Mesodermal cell (in vitro differentiated cells): ENCODE measurements around the gene HOXB6. TPM values are rescaled to one million over a fixed set of nuclear protein-coding genes. Genes with fewer than 3 reads are reported as not detected.
A peak's percentile ranks its signal among the peaks of the same experiment; 100 is the strongest.

Experiments used
- H3K27ac ChIP-seq: 2 replicates; pipeline ENCODE4 v1.7.0; 2013; ENCODE audit warnings: mild to moderate bottlenecking, low read depth, low read length, moderate library complexity; ENCODE audit not compliant: severe bottlenecking
- H3K36me3 ChIP-seq: 2 replicates; pipeline ENCODE4 v1.7.1; 2013; ENCODE audit warnings: mild to moderate bottlenecking, low read length, moderate library complexity; ENCODE audit not compliant: control insufficient read depth, insufficient read depth
- H3K4me1 ChIP-seq: one replicate; pipeline ENCODE4 v1.7.1; 2013; ENCODE audit warnings: mild to moderate bottlenecking, low read length; ENCODE audit not compliant: insufficient read depth, control insufficient read depth, poor library complexity, severe bottlenecking
- H3K4me3 ChIP-seq: 2 replicates; pipeline ENCODE4 v1.7.0; 2013; ENCODE audit warnings: low read length, control low read depth, mild to moderate bottlenecking; ENCODE audit not compliant: insufficient read depth, poor library complexity, severe bottlenecking; ENCODE audit errors: extremely low read depth
- H3K9me3 ChIP-seq: 2 replicates; pipeline ENCODE4 v1.7.1; 2013; ENCODE audit warnings: mild to moderate bottlenecking, low read length, moderate library complexity; ENCODE audit not compliant: control insufficient read depth
- WGBS, 2 experiments: methylation state at CpG; one replicate each; pipeline ENCODE4 v1.1.5; 2013; ENCODE audit warnings: missing lambda C conversion rate in 2 of 2; ENCODE audit not compliant: insufficient coverage in 2 of 2; 5-methylcytosine and 5-hydroxymethylcytosine counted together
- polyA plus RNA-seq, 2 experiments: library from polyadenylated mRNA; stranded (reverse); fragments of 50-300 nt; gene quantifications; one replicate each; pipeline ENCODE4 v1.2.3, GENCODE V29; 2013

HOXB6 gene
- 38.9 TPM for polyA plus RNA-seq (2013, experiment 1 of 2)
- 49.8 TPM for polyA plus RNA-seq (2013, experiment 2 of 2)

DNA sequence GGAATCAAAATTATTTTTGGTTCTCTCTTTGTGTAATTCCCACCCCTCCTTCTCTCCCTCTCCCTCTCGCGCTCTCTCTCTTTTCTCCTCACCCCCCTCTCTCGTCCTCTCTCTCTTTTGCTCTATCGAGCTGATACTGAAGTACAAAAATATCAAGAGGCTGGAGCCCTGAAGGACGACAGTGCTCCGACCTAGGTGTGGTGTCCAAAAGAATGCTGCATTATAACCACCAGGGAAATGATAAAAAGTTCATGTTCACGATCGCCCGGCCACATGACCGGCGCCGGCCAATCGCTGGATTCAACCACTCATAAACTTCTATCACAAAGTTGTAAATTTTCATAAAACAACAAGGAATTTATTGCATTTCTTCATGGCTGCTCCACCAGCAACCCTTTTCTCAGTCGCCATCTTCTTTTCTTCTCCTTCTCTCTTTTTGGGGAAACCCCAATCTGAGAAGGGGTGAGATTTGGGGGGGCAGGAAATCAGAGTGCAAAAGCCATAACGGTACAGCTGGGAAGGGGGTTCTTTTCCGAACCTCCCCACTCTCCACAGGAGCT lies at the start of gene HOXB6:
Gene HOXB6 (minus strand): TSS at position 217 of the 560 bp plus-strand sequence. CDS start 6,836 bp downstream, outside the sequence.
- 15% methylated on average over 11 to 13 of the region's 16 CpGs for WGBS, 2 experiments
- Histone ChIP-seq H3K9me3 (no peaks in the 10 kb centered on the region), H3K4me1 (peaks cover 12% of the 10 kb centered on the region), H3K36me3 (no peaks in the 10 kb centered on the region), H3K27ac (peak within 1 kb of the TSS; percentile 73), H3K4me3 (peak within 1 kb of the TSS; percentile 33)

DNA sequence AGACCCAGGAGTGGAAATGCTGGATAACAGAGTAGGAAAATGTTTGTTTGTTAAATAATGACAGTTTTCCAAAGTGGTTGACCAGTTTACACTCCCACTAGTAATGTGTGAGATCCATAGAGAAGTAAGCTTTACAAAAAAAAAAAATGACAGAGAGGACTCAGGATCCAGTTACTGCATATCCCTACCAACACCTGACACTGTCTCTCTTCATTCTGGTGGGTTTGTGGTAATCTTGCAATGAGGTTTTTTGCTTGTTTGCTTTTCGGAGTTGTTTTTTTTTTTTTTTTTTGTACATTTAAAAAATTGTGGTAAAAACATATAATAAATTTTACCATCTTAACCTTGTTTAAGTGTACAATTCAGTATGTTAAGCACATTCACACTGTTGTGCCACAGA lies 45.0 kb upstream of the HOXB6 start:
- Histone ChIP-seq H3K9me3 (no peaks in the 10 kb centered on the region), H3K4me1 (peaks cover 12% of the 10 kb centered on the region), H3K27ac (no peak overlapping the region), H3K36me3 (no peaks in the 10 kb centered on the region), H3K4me3 (no peak overlapping the region)
- WGBS, 2 experiments = no CpG with 5 or more reads among the region's 1 CpG

DNA sequence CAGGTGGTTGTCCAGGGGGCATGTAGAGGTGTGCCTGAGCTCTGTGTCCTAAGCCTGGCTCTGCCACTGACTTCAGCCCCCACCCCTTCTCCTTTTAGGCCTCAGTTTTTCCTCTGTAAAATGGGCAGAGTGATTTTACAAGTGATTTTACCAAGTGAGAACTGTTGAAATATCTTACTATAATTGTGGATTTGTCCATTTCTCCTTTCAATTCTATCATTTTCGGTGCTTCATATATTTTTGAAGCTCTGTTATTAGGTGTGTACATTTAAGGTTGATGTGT lies 43.1 kb upstream of the HOXB6 start:
- Histone ChIP-seq H3K4me3 (peak overlapping the region; percentile 44), H3K27ac (no peak overlapping the region), H3K9me3 (no peaks in the 10 kb centered on the region), H3K4me1 (peaks cover 19% of the 10 kb centered on the region), H3K36me3 (no peaks in the 10 kb centered on the region)
- WGBS, 2 experiments = no CpG with 5 or more reads among the region's 1 CpG

DNA sequence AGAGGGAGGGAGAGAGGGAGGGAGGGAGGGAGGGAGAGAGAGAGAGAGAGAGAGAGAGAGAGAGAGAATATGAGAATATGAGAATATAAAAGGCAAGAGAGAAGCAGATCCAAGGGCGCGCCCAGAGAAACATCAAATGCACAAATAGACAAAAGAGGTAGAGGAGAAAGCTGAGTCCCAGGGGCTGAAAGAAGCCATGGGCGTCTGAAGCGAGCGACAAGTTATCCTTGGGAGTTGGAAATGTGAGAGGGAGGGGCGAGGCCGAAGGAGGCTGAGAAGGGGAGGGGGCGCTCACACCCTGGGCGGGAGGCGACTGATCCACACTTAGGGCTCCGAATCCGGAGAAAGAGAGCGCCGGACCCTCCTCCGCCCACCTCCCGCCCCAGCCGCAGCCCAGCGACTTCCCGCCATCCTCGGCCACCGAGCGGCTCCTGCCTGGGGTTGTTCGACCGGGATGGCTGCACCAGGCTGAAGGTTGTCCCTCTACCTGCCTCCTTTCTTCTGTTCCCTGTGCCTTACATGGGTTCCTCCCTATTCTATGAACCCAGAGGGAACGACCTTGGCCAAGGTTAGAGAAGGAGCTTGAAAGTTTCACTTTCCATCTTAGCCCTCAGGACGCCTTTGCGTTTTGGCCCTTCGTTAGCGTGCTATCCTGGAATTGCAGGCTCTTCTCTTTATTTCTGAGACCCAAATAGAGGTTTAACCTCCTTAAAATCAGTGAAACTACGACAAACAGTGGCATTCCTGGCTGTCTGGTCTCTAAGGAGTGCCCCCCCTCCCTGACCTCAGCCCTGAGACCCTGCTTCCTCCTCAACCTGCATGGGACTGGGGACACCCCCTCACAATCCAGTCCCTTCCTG lies 42.5 kb upstream of the HOXB6 start:
- Histone ChIP-seq H3K4me3 (peak overlapping the region; percentile 44), H3K36me3 (no peaks in the 10 kb centered on the region), H3K27ac (no peak overlapping the region), H3K4me1 (peaks cover 21% of the 10 kb centered on the region), H3K9me3 (no peaks in the 10 kb centered on the region)
- 2% methylated on average over 23 to 29 of the region's 30 CpGs for WGBS, 2 experiments

DNA sequence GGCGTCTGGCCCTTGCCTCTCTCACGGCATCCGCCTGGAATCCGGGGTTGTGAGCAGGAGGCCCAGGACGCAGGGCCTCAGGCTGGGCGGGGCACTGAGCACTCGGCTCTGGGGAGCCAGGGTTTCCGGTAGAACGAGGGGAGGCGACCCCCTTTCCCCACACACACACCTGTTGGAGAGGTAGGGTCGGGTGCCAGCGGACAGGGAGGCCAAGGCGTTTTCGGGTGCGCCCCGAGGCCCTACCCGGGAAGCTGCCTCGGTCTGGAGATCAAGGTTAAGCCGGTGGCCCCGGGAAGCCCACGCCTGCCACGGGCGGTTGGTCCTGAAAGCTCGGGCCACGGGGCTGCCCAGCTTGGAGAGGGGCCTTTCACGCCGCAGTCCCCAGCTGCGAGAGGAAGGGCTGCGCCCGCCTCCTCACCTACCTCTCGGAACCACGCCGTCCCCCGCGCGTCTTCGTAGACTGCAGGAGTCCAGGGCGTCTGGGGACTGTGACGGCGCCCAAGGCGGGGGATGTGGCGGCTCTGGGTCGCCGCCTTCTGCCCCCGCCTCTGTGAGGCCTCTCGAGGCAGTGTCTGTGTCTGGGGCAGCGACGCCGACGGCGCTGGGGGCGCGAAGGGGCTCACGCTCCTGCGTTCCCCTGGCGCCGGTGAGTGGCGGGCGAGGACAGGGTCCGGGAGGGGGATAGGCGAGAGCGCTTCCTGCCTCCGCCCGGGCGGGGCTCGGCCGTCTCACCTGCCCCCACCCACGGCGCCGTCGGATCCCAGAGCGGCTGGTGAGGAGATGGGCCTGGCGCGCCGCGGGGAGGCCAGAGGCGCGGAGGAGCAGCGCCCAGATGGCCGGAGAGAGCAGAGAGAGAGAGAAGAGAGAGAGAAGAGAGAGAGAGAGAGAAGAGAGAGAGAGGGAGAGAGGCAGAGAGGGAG lies 41.7 kb upstream of the HOXB6 start:
- Histone ChIP-seq H3K9me3 (no peaks in the 10 kb centered on the region), H3K36me3 (no peaks in the 10 kb centered on the region), H3K4me1 (peaks cover 21% of the 10 kb centered on the region), H3K4me3 (peak overlapping the region; percentile 44), H3K27ac (peak overlapping the region; percentile 53)
- WGBS, 2 experiments = 1 to 2% methylated on average over 43 to 57 of the region's 80 CpGs

DNA sequence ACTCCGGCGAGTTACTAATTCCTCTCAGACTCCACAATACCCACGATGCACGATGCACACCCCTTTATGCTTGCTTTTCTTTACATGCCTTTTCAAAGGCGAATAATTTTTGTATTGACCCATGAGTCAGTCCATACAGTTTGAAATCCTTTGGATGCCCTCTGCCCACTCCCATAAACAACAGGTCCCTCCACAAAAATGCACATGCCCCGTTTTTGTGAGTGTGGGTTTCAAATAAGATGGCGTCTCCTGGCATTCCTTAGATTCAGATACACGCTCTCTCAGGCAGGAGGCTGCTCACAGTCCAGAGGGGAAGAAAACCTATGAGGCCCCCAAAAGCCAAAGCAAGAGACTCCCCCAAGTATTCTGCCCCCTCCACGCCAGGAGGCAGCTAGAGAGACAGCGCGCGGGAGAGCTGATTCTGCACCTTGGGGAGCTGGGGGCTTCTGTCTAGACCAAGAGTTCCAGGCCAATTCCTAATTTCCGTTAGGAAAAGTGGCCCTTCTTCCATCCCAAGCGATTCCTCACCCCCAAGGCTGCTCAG lies 40.9 kb upstream of the HOXB6 start:
- no peaks in the 10 kb centered on the region for H3K36me3 ChIP-seq
- 20 to 33% methylated on average over 10 to 12 of the region's 14 CpGs for WGBS, 2 experiments
- no peak overlapping the region for H3K27ac ChIP-seq

DNA sequence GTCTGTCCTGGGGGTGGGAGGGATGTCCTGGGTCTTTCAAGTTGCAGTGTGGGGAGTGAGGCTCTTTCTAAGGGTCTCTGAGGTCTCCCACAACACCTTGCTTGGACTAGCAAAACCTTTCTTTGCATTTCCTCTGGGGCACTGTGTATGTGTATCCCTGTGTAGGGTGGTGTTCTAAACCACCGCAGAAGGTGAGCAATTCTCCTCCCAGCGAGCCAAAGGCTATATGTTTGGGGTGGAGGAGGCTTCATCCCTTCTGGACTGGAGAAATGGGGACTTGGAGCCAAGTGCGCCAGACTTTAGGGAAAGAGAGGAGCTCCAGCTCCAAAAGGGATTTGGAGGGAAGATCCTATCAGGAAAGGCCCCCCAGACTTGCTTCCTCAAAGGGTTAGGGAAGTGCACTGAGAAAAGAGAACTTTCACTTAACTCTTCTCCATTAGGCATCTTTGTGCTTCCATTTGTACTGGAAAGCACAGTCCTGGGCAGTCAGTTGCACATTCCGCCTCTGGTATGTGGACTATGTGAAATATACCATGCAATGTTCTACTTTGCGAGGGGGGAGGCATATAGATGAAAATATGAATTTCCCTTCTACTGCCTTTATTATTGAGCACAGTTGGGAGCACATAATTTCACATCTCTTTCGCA lies 40.2 kb upstream of the HOXB6 start:
- peaks cover 21% of the 10 kb centered on the region for H3K4me1 ChIP-seq
- peak overlapping the region; percentile 44 for H3K4me3 ChIP-seq
- 29 to 46% methylated on average over 2 to 5 of the region's 6 CpGs for WGBS, 2 experiments
- no peak overlapping the region for H3K27ac ChIP-seq
- H3K9me3 ChIP-seq = no peaks in the 10 kb centered on the region
- H3K36me3 ChIP-seq = no peaks in the 10 kb centered on the region

More for the DNA sequence above, 40.9 kb upstream of the HOXB6 start:
- H3K4me3 ChIP-seq = peak overlapping the region; percentile 44
- H3K9me3 ChIP-seq = no peaks in the 10 kb centered on the region
- peaks cover 21% of the 10 kb centered on the region for H3K4me1 ChIP-seq

DNA sequence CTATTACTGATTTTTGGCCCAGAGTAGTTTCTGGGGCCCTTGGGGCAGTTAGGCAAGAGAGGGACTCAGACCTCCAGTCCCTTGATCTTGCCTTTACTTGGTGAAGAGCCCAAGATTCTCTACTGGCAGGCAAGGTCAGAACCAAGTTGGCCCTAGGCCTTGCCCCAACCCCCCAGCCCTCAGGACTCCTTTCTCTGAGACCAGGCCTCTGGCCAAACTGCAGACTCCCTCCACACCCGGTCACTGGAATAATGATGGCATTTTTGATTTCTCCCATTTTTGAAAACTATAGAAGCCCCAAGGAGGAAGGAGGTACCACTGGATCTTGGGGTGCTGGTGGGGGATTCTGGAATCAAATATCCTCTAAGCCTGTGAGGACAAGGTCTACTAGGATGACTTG lies 39.4 kb upstream of the HOXB6 start:
- Histone ChIP-seq H3K4me3 (peak overlapping the region; percentile 44), H3K27ac (no peak overlapping the region)

DNA sequence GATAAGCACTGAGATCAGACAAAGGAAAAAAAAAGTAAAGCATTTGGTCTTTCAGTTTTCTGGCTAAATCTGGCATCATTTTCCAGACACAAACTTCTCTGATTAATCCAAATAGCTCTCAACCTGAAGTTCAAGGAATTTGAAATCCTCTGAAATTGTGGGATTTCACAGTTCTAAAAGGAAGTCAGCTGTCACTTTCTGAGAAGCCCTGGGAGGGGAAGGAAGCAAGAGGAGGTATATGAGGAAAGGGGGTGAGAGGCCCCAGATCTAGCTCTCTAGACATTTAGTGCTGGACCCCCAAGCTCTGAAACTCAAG lies 38.9 kb upstream of the HOXB6 start:
- no peaks in the 10 kb centered on the region for H3K9me3 ChIP-seq
- H3K4me1 ChIP-seq = peaks cover 27% of the 10 kb centered on the region
- no peak overlapping the region for H3K27ac ChIP-seq
- no peak overlapping the region for H3K4me3 ChIP-seq
- no peaks in the 10 kb centered on the region for H3K36me3 ChIP-seq

More for the DNA sequence above, 39.4 kb upstream of the HOXB6 start:
- WGBS, 2 experiments = no CpG with 5 or more reads among the region's 1 CpG
- H3K36me3 ChIP-seq = no peaks in the 10 kb centered on the region
- H3K4me1 ChIP-seq = peaks cover 22% of the 10 kb centered on the region
- no peaks in the 10 kb centered on the region for H3K9me3 ChIP-seq
